Mesenchymal stem cell (in vitro differentiated cells and primary cell): ENCODE measurements around the gene WDR89.

Experiments used
- DNase-seq: peaks from one replicate; pipeline ENCODE4 v3.0.0-alpha.2; 2013
- H2AFZ ChIP-seq: one replicate; pipeline ENCODE4 v1.6.1; 2013; ENCODE audit warnings: low read depth, mild to moderate bottlenecking, control low read depth, inconsistent platforms, low read length, moderate library complexity
- H2AK5ac ChIP-seq: 2 replicates; pipeline ENCODE4 v1.6.1; 2013; ENCODE audit warnings: low read length, moderate library complexity, mild to moderate bottlenecking, inconsistent platforms; ENCODE audit not compliant: severe bottlenecking
- H2BK120ac ChIP-seq: one replicate; pipeline ENCODE4 v1.6.1; 2013; ENCODE audit warnings: low read depth, mild to moderate bottlenecking, inconsistent platforms, low read length, moderate library complexity
- H2BK12ac ChIP-seq, 2 experiments: one replicate each; pipeline ENCODE4 v1.6.1; 2013; ENCODE audit warnings: inconsistent platforms in 2 of 2, low read length in 2 of 2, mild to moderate bottlenecking in 2 of 2, moderate library complexity in 2 of 2, control low read depth in 1 of 2
- H2BK15ac ChIP-seq: one replicate; pipeline ENCODE4 v1.6.1; 2013; ENCODE audit warnings: mild to moderate bottlenecking, low read depth, inconsistent platforms; ENCODE audit not compliant: poor library complexity, severe bottlenecking
- H2BK5ac ChIP-seq: 2 replicates; pipeline ENCODE4 v1.6.1; 2013; ENCODE audit warnings: low read depth, mild to moderate bottlenecking, low read length, control low read depth, inconsistent platforms; ENCODE audit not compliant: poor library complexity, severe bottlenecking
- H3K14ac ChIP-seq, 2 experiments: one replicate each; pipeline ENCODE4 v1.6.1; 2013; ENCODE audit warnings: inconsistent platforms in 2 of 2, low read length in 2 of 2, control low read depth in 1 of 2, mild to moderate bottlenecking in 1 of 2, moderate library complexity in 1 of 2
- H3K18ac ChIP-seq, 2 experiments: one replicate each; pipeline ENCODE4 v1.6.1; 2013; ENCODE audit warnings: inconsistent platforms in 2 of 2, low read length in 2 of 2, control low read depth in 1 of 2, low read depth in 1 of 2, mild to moderate bottlenecking in 1 of 2
- H3K23ac ChIP-seq, 2 experiments: one replicate each; pipeline ENCODE4 v1.6.1; 2013; ENCODE audit warnings: inconsistent platforms in 2 of 2, low read length in 2 of 2, mild to moderate bottlenecking in 2 of 2, moderate library complexity in 2 of 2, control low read depth in 1 of 2
- H3K27ac ChIP-seq: 2 replicates; pipeline ENCODE4 v1.5.1; 2013; ENCODE audit warnings: mild to moderate bottlenecking, moderate library complexity, low read length, control low read depth, inconsistent platforms; ENCODE audit not compliant: poor library complexity, severe bottlenecking
- H3K27me3 ChIP-seq, 2 experiments: 2 replicates each; pipeline versions ENCODE4 v1.6.1 to v1.7.0; 2013; ENCODE audit warnings: low read length in 2 of 2, mild to moderate bottlenecking in 2 of 2, moderate library complexity in 2 of 2, control low read depth in 1 of 2, inconsistent platforms in 1 of 2; ENCODE audit not compliant: control insufficient read depth in 1 of 2, insufficient read depth in 1 of 2
- H3K36me3 ChIP-seq, 2 experiments: 2 replicates each; pipeline versions ENCODE4 v1.6.1 to v1.7.0; 2013; ENCODE audit warnings: low read length in 2 of 2, control low read depth in 1 of 2, inconsistent platforms in 1 of 2, low read depth in 1 of 2, mild to moderate bottlenecking in 1 of 2; ENCODE audit not compliant: insufficient read depth in 2 of 2, control insufficient read depth in 1 of 2
- H3K4ac ChIP-seq, 2 experiments: one replicate each; pipeline ENCODE4 v1.6.1; 2013; ENCODE audit warnings: inconsistent platforms in 2 of 2, low read length in 2 of 2, mild to moderate bottlenecking in 2 of 2, moderate library complexity in 2 of 2, control low read depth in 1 of 2, low read depth in 1 of 2
- H3K4me1 ChIP-seq: 2 replicates; pipeline ENCODE4 v1.6.1; 2013; ENCODE audit warnings: low read depth, low read length, control low read depth; ENCODE audit not compliant: control insufficient read depth, insufficient read depth
- H3K4me2 ChIP-seq: 2 replicates; pipeline ENCODE4 v1.6.1; 2013; ENCODE audit warnings: low read length, mild to moderate bottlenecking, inconsistent platforms; ENCODE audit not compliant: poor library complexity, severe bottlenecking
- H3K4me3 ChIP-seq, 2 experiments: 2 replicates each; pipeline versions ENCODE4 v1.5.1 to v1.7.0; 2013; ENCODE audit warnings: low read length in 2 of 2, mild to moderate bottlenecking in 2 of 2, control low read depth in 1 of 2, low read depth in 1 of 2; ENCODE audit not compliant: insufficient read depth in 1 of 2
- H3K79me1 ChIP-seq: replicated peaks from 2 replicates; pipeline ENCODE4 v1.6.1; 2013; ENCODE audit warnings: mild to moderate bottlenecking, control low read depth, low read length, inconsistent platforms; ENCODE audit not compliant: poor library complexity, severe bottlenecking
- H3K9ac ChIP-seq: 2 replicates; pipeline ENCODE4 v1.7.0; 2013; ENCODE audit warnings: mild to moderate bottlenecking, low read length, moderate library complexity
- H3K9me3 ChIP-seq: 2 replicates; pipeline ENCODE4 v1.7.0; 2013; ENCODE audit warnings: mild to moderate bottlenecking, low read length; ENCODE audit not compliant: control insufficient read depth
- H4K8ac ChIP-seq: one replicate; pipeline ENCODE4 v1.6.1; 2013; ENCODE audit warnings: inconsistent platforms, mild to moderate bottlenecking, low read length, moderate library complexity
- H4K91ac ChIP-seq: one replicate; pipeline ENCODE4 v1.6.1; 2013; ENCODE audit warnings: mild to moderate bottlenecking, low read length, inconsistent platforms
- WGBS: methylation state at CpG from one replicate; pipeline ENCODE4 v1.1.7; 2013; ENCODE audit warnings: mixed read lengths; 5-methylcytosine and 5-hydroxymethylcytosine counted together

WDR89 gene

GRCh38 chr14:63654346-63654745 is 12.7 kb upstream of the WDR89 start:
- WGBS, result 100% methylated on average over 1 of the region's 2 CpGs
- Histone ChIP-seq H3K23ac (no peak overlapping the region), H3K79me1 (peaks cover 1% of the 10 kb centered on the region), H4K91ac (no peak overlapping the region), H3K4me1 (no peaks in the 10 kb centered on the region), H2BK120ac (no peak overlapping the region), H2BK12ac (no peak overlapping the region), H2AK5ac (no peak overlapping the region), H3K27ac (no peak overlapping the region), H3K18ac (no peak overlapping the region), H3K27me3 (no peaks in the 10 kb centered on the region), H3K4me3 (no peak overlapping the region), H3K36me3 (no peaks in the 10 kb centered on the region), H2BK5ac (no peak overlapping the region), H3K4me2 (no peak overlapping the region), H3K9me3 (no peaks in the 10 kb centered on the region), H4K8ac (no peak overlapping the region), H2BK15ac (no peak overlapping the region), H3K4ac (no peak overlapping the region), H3K14ac (no peak overlapping the region), H2AFZ (no peak overlapping the region), H3K9ac (no peak overlapping the region)
- DNase-seq, result no peak

- Histone ChIP-seq H2BK12ac (no peak overlapping the region), H3K4me2 (no peak overlapping the region), H3K18ac (no peak overlapping the region), H3K14ac (no peak overlapping the region), H2AK5ac (no peak overlapping the region), H3K23ac (no peak overlapping the region), H3K79me1 (peaks cover 1% of the 10 kb centered on the region), H3K27ac (no peak overlapping the region), H3K4me3 (no peak overlapping the region), H2AFZ (no peak overlapping the region), H3K9ac (no peak overlapping the region), H2BK15ac (no peak overlapping the region), H2BK5ac (no peak overlapping the region), H2BK120ac (no peak overlapping the region), H3K9me3 (no peaks in the 10 kb centered on the region), H3K4me1 (no peaks in the 10 kb centered on the region), H4K8ac (no peak overlapping the region), H4K91ac (no peak overlapping the region), H3K4ac (no peak overlapping the region), H3K36me3 (no peaks in the 10 kb centered on the region), H3K27me3 (no peaks in the 10 kb centered on the region)
- WGBS, result 100% methylated on average over 3 of the region's 3 CpGs
- no peak for DNase-seq
Measured at GRCh38 chr14:63652406-63652805, 10.7 kb upstream of the WDR89 start.

GRCh38 chr14:63650256-63650952 is 8.7 kb upstream of the WDR89 start:
- Histone ChIP-seq H4K8ac (no peak overlapping the region), H3K27ac (no peak overlapping the region), H3K36me3 (no peaks in the 10 kb centered on the region), H3K4me2 (no peak overlapping the region), H3K27me3 (no peaks in the 10 kb centered on the region), H3K4ac (no peak overlapping the region), H2BK5ac (no peak overlapping the region), H3K23ac (no peak overlapping the region), H3K9me3 (no peaks in the 10 kb centered on the region), H4K91ac (no peak overlapping the region), H2AFZ (no peak overlapping the region), H2BK120ac (no peak overlapping the region), H3K4me3 (no peak overlapping the region), H3K18ac (no peak overlapping the region), H2BK12ac (no peak overlapping the region), H2AK5ac (no peak overlapping the region), H3K14ac (no peak overlapping the region), H3K9ac (no peak overlapping the region), H2BK15ac (no peak overlapping the region), H3K4me1 (no peaks in the 10 kb centered on the region), H3K79me1 (peaks cover 2% of the 10 kb centered on the region)
- 100% methylated on average over 1 of the region's 3 CpGs for WGBS
- no peak for DNase-seq

- peaks cover 5% of the 10 kb centered on the region for H3K79me1 ChIP-seq
- no peaks in the 10 kb centered on the region for H3K9me3 ChIP-seq
- no peak overlapping the region for H3K14ac ChIP-seq
- no peaks in the 10 kb centered on the region for H3K27me3 ChIP-seq
- 84% methylated on average over 6 of the region's 6 CpGs for WGBS
- no peak overlapping the region for H2BK120ac ChIP-seq
- H3K36me3 ChIP-seq, result no peaks in the 10 kb centered on the region
- no peak overlapping the region for H2BK12ac ChIP-seq
- H3K23ac ChIP-seq, result no peak overlapping the region
- no peak overlapping the region for H2AFZ ChIP-seq
- no peak overlapping the region for H3K4me2 ChIP-seq
- no peak overlapping the region for H2AK5ac ChIP-seq
- no peak overlapping the region for H3K4me3 ChIP-seq
- no peak overlapping the region for H4K91ac ChIP-seq
- no peak overlapping the region for H4K8ac ChIP-seq
- peaks cover 2% of the 10 kb centered on the region for H3K4me1 ChIP-seq
- no peak overlapping the region for H3K27ac ChIP-seq
- no peak overlapping the region for H2BK5ac ChIP-seq
- no peak overlapping the region for H3K9ac ChIP-seq
- no peak overlapping the region for H2BK15ac ChIP-seq
- DNase-seq, result no peak
- H3K4ac ChIP-seq, result no peak overlapping the region
- no peak overlapping the region for H3K18ac ChIP-seq
Measured at GRCh38 chr14:63647696-63648410, 6.2 kb upstream of the WDR89 start.
